GM23338 (cell line): ENCODE results near the gene KCTD17.

Experiments
- CREB1 ChIP-seq: fragments of 250-450 bp; sonication (Bioruptor Pico); IDR thresholded peaks from 2 replicates; pipeline ENCODE4 v1.5.0; 2020; ENCODE audit warnings: low read depth, mild to moderate bottlenecking, moderate library complexity
- CTCF ChIP-seq, 2 experiments: fragments of 200-600 bp in 1 of 2; sonication (generic) in 1 of 2; conservative IDR thresholded peaks; 2 replicates each; pipeline versions ENCODE4 v1.5.1 to v1.6.1; 2016 to 2017; ENCODE audit warnings: antibody characterized with exemption in 2 of 2, low read depth in 2 of 2, mild to moderate bottlenecking in 2 of 2, moderate library complexity in 1 of 2
- EZH2 ChIP-seq: fragments of 200-600 bp; sonication (generic); IDR thresholded peaks from one replicate; pipeline ENCODE4 v1.8.0; 2017; ENCODE audit warnings: antibody characterized with exemption, mild to moderate bottlenecking, low read depth; ENCODE audit not compliant: unreplicated experiment
- EZH2phosphoT487 ChIP-seq: fragments of 200-600 bp; sonication (generic); IDR thresholded peaks from one replicate; pipeline ENCODE4 v1.8.1; 2018; ENCODE audit warnings: antibody characterized with exemption; ENCODE audit not compliant: unreplicated experiment
- JUNB ChIP-seq: IDR thresholded peaks from one replicate; pipeline ENCODE4 v1.6.1; 2016; ENCODE audit warnings: antibody characterized with exemption; ENCODE audit not compliant: unreplicated experiment
- POLR2AphosphoS5 ChIP-seq: IDR thresholded peaks from 2 replicates; pipeline ENCODE4 v1.6.1; 2016; ENCODE audit warnings: antibody characterized with exemption, low read depth
- ZNF331 ChIP-seq: fragments of 250-450 bp; sonication (Bioruptor Pico); IDR thresholded peaks from 2 replicates; pipeline ENCODE4 v1.5.0; 2020; ENCODE audit warnings: low read depth, mild to moderate bottlenecking, moderate library complexity
- TF ChIP-seq, protein P1 (sequence below): IDR thresholded peaks from one replicate; pipeline ENCODE4 v1.6.1; 2018; ENCODE audit warnings: antibody characterized with exemption; ENCODE audit not compliant: unreplicated experiment

- no peak for TF ChIP-seq CTCF (conservative IDR thresholded peaks at IDR 0.05; ENCODE audit: low read depth in 2 of 2)
- no peak for TF ChIP-seq POLR2AphosphoS5
- TF ChIP-seq EZH2: no peak
- TF ChIP-seq, protein P1, sequence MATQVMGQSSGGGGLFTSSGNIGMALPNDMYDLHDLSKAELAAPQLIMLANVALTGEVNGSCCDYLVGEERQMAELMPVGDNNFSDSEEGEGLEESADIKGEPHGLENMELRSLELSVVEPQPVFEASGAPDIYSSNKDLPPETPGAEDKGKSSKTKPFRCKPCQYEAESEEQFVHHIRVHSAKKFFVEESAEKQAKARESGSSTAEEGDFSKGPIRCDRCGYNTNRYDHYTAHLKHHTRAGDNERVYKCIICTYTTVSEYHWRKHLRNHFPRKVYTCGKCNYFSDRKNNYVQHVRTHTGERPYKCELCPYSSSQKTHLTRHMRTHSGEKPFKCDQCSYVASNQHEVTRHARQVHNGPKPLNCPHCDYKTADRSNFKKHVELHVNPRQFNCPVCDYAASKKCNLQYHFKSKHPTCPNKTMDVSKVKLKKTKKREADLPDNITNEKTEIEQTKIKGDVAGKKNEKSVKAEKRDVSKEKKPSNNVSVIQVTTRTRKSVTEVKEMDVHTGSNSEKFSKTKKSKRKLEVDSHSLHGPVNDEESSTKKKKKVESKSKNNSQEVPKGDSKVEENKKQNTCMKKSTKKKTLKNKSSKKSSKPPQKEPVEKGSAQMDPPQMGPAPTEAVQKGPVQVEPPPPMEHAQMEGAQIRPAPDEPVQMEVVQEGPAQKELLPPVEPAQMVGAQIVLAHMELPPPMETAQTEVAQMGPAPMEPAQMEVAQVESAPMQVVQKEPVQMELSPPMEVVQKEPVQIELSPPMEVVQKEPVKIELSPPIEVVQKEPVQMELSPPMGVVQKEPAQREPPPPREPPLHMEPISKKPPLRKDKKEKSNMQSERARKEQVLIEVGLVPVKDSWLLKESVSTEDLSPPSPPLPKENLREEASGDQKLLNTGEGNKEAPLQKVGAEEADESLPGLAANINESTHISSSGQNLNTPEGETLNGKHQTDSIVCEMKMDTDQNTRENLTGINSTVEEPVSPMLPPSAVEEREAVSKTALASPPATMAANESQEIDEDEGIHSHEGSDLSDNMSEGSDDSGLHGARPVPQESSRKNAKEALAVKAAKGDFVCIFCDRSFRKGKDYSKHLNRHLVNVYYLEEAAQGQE: no peak
- no peak for TF ChIP-seq CREB1 (CRISPR knock-in tag)
- TF ChIP-seq ZNF331 (CRISPR knock-in tag): no peak
- no peak for TF ChIP-seq EZH2phosphoT487
- TF ChIP-seq JUNB: no peak
Observed at GRCh38 chr22:37020192-37020479, 31.4 kb upstream of the KCTD17 start.
